Trophoblast cell (in vitro differentiated cells and primary cell): Measurements from ENCODE around the gene LHCGR.

Source experiments
- DNase-seq, 2 donors: peaks; one replicate each; pipeline ENCODE4 v3.0.0-alpha.2; 2016
- H2AFZ ChIP-seq: 2 replicates; pipeline ENCODE4 v1.6.1; 2013; ENCODE audit warnings: low read length, moderate library complexity, mild to moderate bottlenecking; ENCODE audit not compliant: insufficient read depth, poor library complexity
- H2AK5ac ChIP-seq: 2 replicates; pipeline ENCODE4 v1.6.1; 2013; ENCODE audit warnings: mild to moderate bottlenecking, low read length
- H2BK120ac ChIP-seq: 2 replicates; pipeline ENCODE4 v1.6.1; 2013; ENCODE audit warnings: low read length, mild to moderate bottlenecking, moderate library complexity; ENCODE audit not compliant: insufficient read depth, poor library complexity
- H2BK12ac ChIP-seq: 2 replicates; pipeline ENCODE4 v1.6.1; 2013; ENCODE audit warnings: mild to moderate bottlenecking, low read length, moderate library complexity
- H2BK5ac ChIP-seq: 2 replicates; pipeline ENCODE4 v1.6.1; 2013; ENCODE audit warnings: low read length, low read depth, moderate library complexity, mild to moderate bottlenecking; ENCODE audit not compliant: poor library complexity
- H3K14ac ChIP-seq: 2 replicates; pipeline ENCODE4 v1.6.1; 2013; ENCODE audit warnings: mild to moderate bottlenecking, low read length
- H3K18ac ChIP-seq: 2 replicates; pipeline ENCODE4 v1.6.1; 2013; ENCODE audit warnings: mild to moderate bottlenecking, low read length
- H3K23ac ChIP-seq: 2 replicates; pipeline ENCODE4 v1.6.1; 2013; ENCODE audit warnings: low read length
- H3K27ac ChIP-seq: 2 replicates; pipeline ENCODE4 v1.5.1; 2013; ENCODE audit warnings: low read depth, mild to moderate bottlenecking, inconsistent platforms, low read length, moderate library complexity
- H3K27me3 ChIP-seq: 2 replicates; pipeline ENCODE4 v1.6.1; 2013; ENCODE audit warnings: inconsistent platforms, mild to moderate bottlenecking, low read length, moderate library complexity; ENCODE audit not compliant: insufficient read depth
- H3K36me3 ChIP-seq, 2 experiments: 1 replicate in 1 of 2; 2 replicates in 1 of 2; pipeline ENCODE4 v1.6.1; 2013; ENCODE audit warnings: low read length in 2 of 2, mild to moderate bottlenecking in 2 of 2, moderate library complexity in 1 of 2; ENCODE audit not compliant: insufficient read depth in 2 of 2, control insufficient read depth in 1 of 2
- H3K4ac ChIP-seq: 2 replicates; pipeline ENCODE4 v1.6.1; 2013; ENCODE audit warnings: low read depth, mild to moderate bottlenecking, low read length, moderate library complexity
- H3K4me1 ChIP-seq, 2 experiments: 1 replicate in 1 of 2; 2 replicates in 1 of 2; pipeline ENCODE4 v1.6.1; 2013; ENCODE audit warnings: low read length in 2 of 2, mild to moderate bottlenecking in 2 of 2, moderate library complexity in 1 of 2; ENCODE audit not compliant: insufficient read depth in 2 of 2, control insufficient read depth in 1 of 2
- H3K4me2 ChIP-seq: 2 replicates; pipeline ENCODE4 v1.6.1; 2013; ENCODE audit warnings: inconsistent platforms, mild to moderate bottlenecking, low read length, moderate library complexity
- H3K4me3 ChIP-seq: 2 replicates; pipeline ENCODE4 v1.5.1; 2013; ENCODE audit warnings: mild to moderate bottlenecking, low read depth, low read length, inconsistent platforms
- H3K79me1 ChIP-seq: one replicate; pipeline ENCODE4 v1.6.1; 2013; ENCODE audit warnings: low read length
- H3K79me2 ChIP-seq: 2 replicates; pipeline ENCODE4 v1.6.1; 2013; ENCODE audit warnings: low read length, mild to moderate bottlenecking; ENCODE audit not compliant: control insufficient read depth, insufficient read depth, poor library complexity
- H3K9ac ChIP-seq: 2 replicates; pipeline ENCODE4 v1.6.1; 2013; ENCODE audit warnings: mild to moderate bottlenecking, low read length
- H3K9me3 ChIP-seq: 2 replicates; pipeline ENCODE4 v1.6.1; 2013; ENCODE audit warnings: low read depth, mild to moderate bottlenecking, control low read depth, inconsistent platforms, low read length; ENCODE audit not compliant: insufficient read depth
- H4K12ac ChIP-seq: 2 replicates; pipeline ENCODE4 v1.6.1; 2013; ENCODE audit warnings: low read depth, mild to moderate bottlenecking, low read length, moderate library complexity
- H4K8ac ChIP-seq: 2 replicates; pipeline ENCODE4 v1.6.1; 2013; ENCODE audit warnings: low read depth, mild to moderate bottlenecking, low read length, moderate library complexity
- H4K91ac ChIP-seq: one replicate; pipeline ENCODE4 v1.6.1; 2013; ENCODE audit warnings: low read depth, mild to moderate bottlenecking, low read length, moderate library complexity
- WGBS: extraction: QIAGEN DNeasy Blood & Tissue Kit; methylation state at CpG from one replicate; pipeline ENCODE4 v1.1.7; 2013; ENCODE audit warnings: missing lambda C conversion rate; ENCODE audit not compliant: insufficient read length, insufficient coverage; ENCODE audit errors: extremely low coverage; 5-methylcytosine and 5-hydroxymethylcytosine counted together

The LHCGR gene

DNA sequence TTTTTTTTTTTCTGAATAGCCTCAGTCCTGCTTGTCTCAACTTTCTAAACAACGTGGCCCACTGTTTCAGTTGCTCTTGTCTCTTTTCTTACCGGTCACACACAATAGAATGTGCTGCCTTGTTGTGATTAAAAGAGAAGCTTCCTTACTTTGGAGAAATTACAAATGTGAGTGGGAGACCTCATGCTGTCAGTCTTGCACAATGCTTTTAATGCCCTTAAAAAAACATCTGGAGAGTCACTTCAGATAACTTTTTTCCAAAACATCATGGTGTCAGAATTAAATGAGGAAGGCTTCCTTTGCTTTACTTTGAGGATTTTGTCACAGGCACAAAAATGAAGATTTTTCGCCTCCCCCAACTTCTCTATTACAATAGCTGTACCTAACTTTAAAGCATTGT, 37.7 kb downstream of the LHCGR start:
- Histone ChIP-seq H3K14ac (no peak overlapping the region), H3K27ac (no peak overlapping the region), H2BK120ac (no peak overlapping the region), H3K79me1 (no peaks in the 10 kb centered on the region), H4K8ac (no peak overlapping the region), H3K4me3 (no peak overlapping the region), H2AFZ (no peak overlapping the region), H3K36me3 (no peaks in the 10 kb centered on the region), H2AK5ac (no peak overlapping the region), H3K9ac (no peak overlapping the region), H3K4me1 (peaks cover 0 to 3% of the 10 kb centered on the region in 2 experiments), H3K4me2 (no peak overlapping the region), H4K91ac (no peak overlapping the region), H2BK12ac (no peak overlapping the region), H3K18ac (no peak overlapping the region), H2BK5ac (no peak overlapping the region), H3K23ac (no peak overlapping the region), H3K9me3 (no peaks in the 10 kb centered on the region), H4K12ac (no peak overlapping the region), H3K4ac (no peak overlapping the region), H3K27me3 (no peaks in the 10 kb centered on the region), H3K79me2 (no peaks in the 10 kb centered on the region)
- no peak for DNase-seq
- WGBS = no CpG with 5 or more reads among the region's 3 CpGs

GRCh38 chr2:48715956-48716355, 39.6 kb downstream of the LHCGR start:
- Histone ChIP-seq H3K9ac (no peak overlapping the region), H2BK5ac (no peak overlapping the region), H3K9me3 (no peaks in the 10 kb centered on the region), H2AK5ac (no peak overlapping the region), H2BK12ac (no peak overlapping the region), H3K4me3 (no peak overlapping the region), H3K14ac (no peak overlapping the region), H3K4ac (no peak overlapping the region), H3K4me2 (no peak overlapping the region), H3K18ac (no peak overlapping the region), H2AFZ (no peak overlapping the region), H3K4me1 (no peaks in the 10 kb centered on the region), H4K12ac (no peak overlapping the region), H3K79me2 (no peaks in the 10 kb centered on the region), H4K8ac (no peak overlapping the region), H3K27me3 (no peaks in the 10 kb centered on the region), H3K27ac (no peak overlapping the region), H3K36me3 (no peaks in the 10 kb centered on the region), H3K79me1 (no peaks in the 10 kb centered on the region), H2BK120ac (no peak overlapping the region), H3K23ac (no peak overlapping the region), H4K91ac (no peak overlapping the region)
- WGBS = no CpG with 5 or more reads among the region's 1 CpG
- no peak for DNase-seq

DNA sequence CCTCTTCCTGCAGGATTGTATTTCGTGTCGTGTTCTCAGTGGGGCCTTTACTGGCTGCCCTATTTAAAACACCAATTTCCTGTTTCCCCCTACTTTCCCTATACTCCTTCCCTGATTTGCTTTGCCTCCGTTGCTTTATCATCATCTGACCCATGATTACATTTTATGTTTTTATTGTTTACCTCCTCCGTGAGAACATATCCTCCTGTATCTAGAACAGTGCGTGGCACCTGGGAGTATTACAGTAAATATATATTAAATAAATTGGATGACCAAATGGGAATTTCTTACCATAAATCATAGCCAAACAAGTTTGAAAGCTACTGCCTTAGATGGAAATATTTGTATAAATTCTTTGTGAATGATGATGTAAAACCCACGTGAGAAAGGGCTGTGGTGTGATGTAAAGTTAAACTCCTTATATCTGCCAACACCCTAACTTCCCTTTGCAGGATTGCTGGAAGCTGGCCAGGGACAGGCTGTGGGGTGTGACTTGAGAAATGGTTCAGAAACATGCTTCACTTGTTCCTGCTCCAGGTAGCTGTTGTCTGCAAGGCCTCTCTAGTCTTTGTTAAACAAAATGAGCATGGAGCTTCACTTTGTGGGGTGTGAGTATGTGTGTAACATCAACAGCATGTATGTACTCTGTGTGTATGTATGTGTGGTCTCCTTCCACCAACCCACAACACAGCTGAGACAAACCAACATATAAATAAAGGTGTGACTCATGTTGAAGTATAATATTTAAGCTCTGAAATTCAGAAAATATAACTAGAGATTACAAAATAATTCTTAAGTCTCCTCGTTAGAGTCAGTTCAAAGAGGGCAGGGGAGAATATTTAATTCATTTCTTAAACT, 40.3 kb downstream of the LHCGR start:
- no peak overlapping the region for H3K4me2 ChIP-seq
- no peak overlapping the region for H3K23ac ChIP-seq
- no peaks in the 10 kb centered on the region for H3K9me3 ChIP-seq
- no peak overlapping the region for H2AFZ ChIP-seq
- H2AK5ac ChIP-seq = no peak overlapping the region
- no peak overlapping the region for H2BK120ac ChIP-seq
- H3K36me3 ChIP-seq = no peaks in the 10 kb centered on the region
- no peak overlapping the region for H3K4ac ChIP-seq
- no peak overlapping the region for H3K27ac ChIP-seq
- no peak overlapping the region for H4K12ac ChIP-seq
- H3K27me3 ChIP-seq = no peaks in the 10 kb centered on the region
- no peak overlapping the region for H3K4me3 ChIP-seq
- H3K79me1 ChIP-seq = no peaks in the 10 kb centered on the region
- H3K9ac ChIP-seq = no peak overlapping the region
- H2BK5ac ChIP-seq = no peak overlapping the region
- no peaks in the 10 kb centered on the region for H3K79me2 ChIP-seq
- no peak overlapping the region for H4K8ac ChIP-seq
- no peak overlapping the region for H4K91ac ChIP-seq
- H3K14ac ChIP-seq = no peak overlapping the region
- H3K18ac ChIP-seq = no peak overlapping the region
- no peak overlapping the region for H2BK12ac ChIP-seq
- no peak for DNase-seq
- H3K4me1 ChIP-seq = no peaks in the 10 kb centered on the region
- no CpG with 5 or more reads among the region's 7 CpGs for WGBS

- no peaks in the 10 kb centered on the region for H3K4me1 ChIP-seq
- H3K23ac ChIP-seq = no peak overlapping the region
- H3K79me1 ChIP-seq = no peaks in the 10 kb centered on the region
- H2BK120ac ChIP-seq = no peak overlapping the region
- WGBS = no CpG with 5 or more reads among the region's 2 CpGs
- H3K14ac ChIP-seq = no peak overlapping the region
- H3K79me2 ChIP-seq = no peaks in the 10 kb centered on the region
- no peak overlapping the region for H3K9ac ChIP-seq
- H2BK5ac ChIP-seq = no peak overlapping the region
- no peaks in the 10 kb centered on the region for H3K36me3 ChIP-seq
- H3K9me3 ChIP-seq = no peaks in the 10 kb centered on the region
- no peak overlapping the region for H3K18ac ChIP-seq
- no peak overlapping the region for H4K8ac ChIP-seq
- H2BK12ac ChIP-seq = no peak overlapping the region
- no peak overlapping the region for H2AK5ac ChIP-seq
- no peak overlapping the region for H3K4me3 ChIP-seq
- H2AFZ ChIP-seq = no peak overlapping the region
- H3K4me2 ChIP-seq = no peak overlapping the region
- no peak overlapping the region for H4K12ac ChIP-seq
- no peak overlapping the region for H3K4ac ChIP-seq
- H3K27me3 ChIP-seq = no peaks in the 10 kb centered on the region
- H3K27ac ChIP-seq = no peak overlapping the region
- no peak overlapping the region for H4K91ac ChIP-seq
- no peak for DNase-seq
Observed at GRCh38 chr2:48714245-48714644, 41.3 kb downstream of the LHCGR start.
